IMR-90 (cell line): ENCODE data around the gene TBXAS1. TPM values are rescaled to one million over a fixed set of nuclear protein-coding genes. Genes with fewer than 3 reads are reported as not detected.

Experiments
- ATAC-seq: fragments of 200-7000 bp; cut with Tn5 transposase; 2 replicates; pipeline ENCODE4 v1.9.1; 2020; ENCODE audit warnings: low read depth, mild to moderate bottlenecking, moderate library complexity
- BruUV-seq: library from RNA; stranded (reverse); fragments of 400-500 nt; replicated peaks from 2 replicates; lab custom pipeline; 2021; lab: Mats Ljungman, UMichigan
- CTCF ChIA-PET: fragments of 300-600 bp; formaldehyde crosslinking; extraction: SDS; loops from one replicate; lab custom pipeline; 2021; ENCODE audit warnings: antibody characterized with exemption; lab: Yijun Ruan, JAX
- POLR2A ChIA-PET: fragments of 300-600 bp; sonication (Branson Sonifier 250); formaldehyde crosslinking; loops from one replicate; lab custom pipeline; 2022; ENCODE audit warnings: antibody characterized with exemption; ENCODE audit not compliant: unreplicated experiment; lab: Charles Lee
- DNase-seq: peaks from one replicate; pipeline ENCODE4 v3.0.0; 2013
- H2AFZ ChIP-seq: replicated peaks from 2 replicates; pipeline ENCODE3; 2013; ENCODE audit warnings: low read length, mild to moderate bottlenecking; ENCODE audit not compliant: poor library complexity
- H2AK5ac ChIP-seq: 2 replicates; pipeline ENCODE4 v1.6.1; 2013; ENCODE audit warnings: low read depth, low read length, inconsistent platforms
- H2AK9ac ChIP-seq: replicated peaks from 2 replicates; pipeline ENCODE3; 2013; ENCODE audit warnings: mild to moderate bottlenecking, low read depth, low read length, moderate library complexity; ENCODE audit not compliant: poor library complexity
- H2BK120ac ChIP-seq: 2 replicates; pipeline ENCODE4 v1.6.1; 2013; ENCODE audit warnings: low read depth, low read length, inconsistent platforms
- H2BK15ac ChIP-seq: 3 replicates; pipeline ENCODE4 v1.6.1; 2013; ENCODE audit warnings: low read depth, low read length, inconsistent platforms
- H2BK20ac ChIP-seq: 2 replicates; pipeline ENCODE4 v1.6.1; 2013; ENCODE audit warnings: low read depth, mild to moderate bottlenecking, inconsistent platforms, low read length, moderate library complexity
- H2BK5ac ChIP-seq: 2 replicates; pipeline ENCODE4 v1.6.1; 2013; ENCODE audit warnings: mild to moderate bottlenecking, low read depth, low read length, inconsistent platforms; ENCODE audit not compliant: poor library complexity, severe bottlenecking
- H3K14ac ChIP-seq: replicated peaks from 2 replicates; pipeline ENCODE4 v1.6.1; 2013; ENCODE audit warnings: low read depth, low read length, inconsistent platforms
- H3K18ac ChIP-seq: 2 replicates; pipeline ENCODE4 v1.6.1; 2013; ENCODE audit warnings: low read depth, low read length, control low read depth
- H3K23ac ChIP-seq: 2 replicates; pipeline ENCODE4 v1.6.1; 2013; ENCODE audit warnings: low read depth, low read length, inconsistent platforms
- H3K27ac ChIP-seq: 2 replicates; pipeline ENCODE4 v1.5.1; 2013; ENCODE audit warnings: mild to moderate bottlenecking, control low read depth, low read length; ENCODE audit not compliant: insufficient read depth
- H3K27me3 ChIP-seq: 2 replicates; pipeline ENCODE4 v1.6.1; 2013; ENCODE audit warnings: low read length; ENCODE audit not compliant: control insufficient read depth, insufficient read depth
- H3K36me3 ChIP-seq: 2 replicates; pipeline ENCODE4 v1.6.1; 2013; ENCODE audit warnings: low read length, mixed read lengths; ENCODE audit not compliant: control insufficient read depth, insufficient read depth
- H3K4ac ChIP-seq: 2 replicates; pipeline ENCODE4 v1.6.1; 2013; ENCODE audit warnings: low read depth, low read length, inconsistent platforms
- H3K4me1 ChIP-seq: 2 replicates; pipeline ENCODE4 v1.6.1; 2013; ENCODE audit warnings: low read length, mixed read lengths; ENCODE audit not compliant: control insufficient read depth, insufficient read depth
- H3K4me2 ChIP-seq: 2 replicates; pipeline ENCODE4 v1.6.1; 2013; ENCODE audit warnings: low read depth, mild to moderate bottlenecking, control low read depth, low read length, moderate library complexity
- H3K4me3 ChIP-seq: 2 replicates; pipeline ENCODE4 v1.5.1; 2013; ENCODE audit warnings: low read depth, mild to moderate bottlenecking, control low read depth, low read length, moderate library complexity; ENCODE audit not compliant: insufficient read depth
- H3K56ac ChIP-seq: 2 replicates; pipeline ENCODE4 v1.6.1; 2013; ENCODE audit warnings: low read length, inconsistent platforms; ENCODE audit not compliant: insufficient read depth; ENCODE audit errors: extremely low read depth
- H3K79me1 ChIP-seq, 2 experiments: 2 replicates each; pipeline ENCODE4 v1.6.1; 2013; ENCODE audit warnings: low read length in 2 of 2, inconsistent platforms in 1 of 2, low read depth in 1 of 2
- H3K9ac ChIP-seq: 2 replicates; pipeline ENCODE4 v1.6.1; 2013; ENCODE audit warnings: low read depth, low read length, control low read depth
- H3K9me1 ChIP-seq: 2 replicates; pipeline ENCODE4 v1.6.1; 2013; ENCODE audit warnings: low read length, inconsistent platforms; ENCODE audit not compliant: insufficient read depth
- H3K9me3 ChIP-seq: 2 replicates; pipeline ENCODE4 v1.6.1; 2013; ENCODE audit warnings: low read length; ENCODE audit not compliant: control insufficient read depth, insufficient read depth
- H4K20me1 ChIP-seq: 2 replicates; pipeline ENCODE4 v1.6.1; 2013; ENCODE audit warnings: low read length, inconsistent platforms; ENCODE audit not compliant: insufficient read depth
- H4K5ac ChIP-seq: 2 replicates; pipeline ENCODE4 v1.6.1; 2013; ENCODE audit warnings: mild to moderate bottlenecking, low read depth, low read length, control low read depth
- H4K8ac ChIP-seq, 2 experiments: 2 replicates each; pipeline ENCODE4 v1.6.1; 2013; ENCODE audit warnings: low read depth in 2 of 2, low read length in 2 of 2, control low read depth in 1 of 2, inconsistent platforms in 1 of 2
- H4K91ac ChIP-seq: 2 replicates; pipeline ENCODE4 v1.6.1; 2013; ENCODE audit warnings: low read depth, low read length, inconsistent platforms; ENCODE audit not compliant: insufficient read depth
- BHLHE40 ChIP-seq: fragments of 150-350 bp; IDR thresholded peaks from 2 replicates; pipeline ENCODE4 v1.6.1; 2016; ENCODE audit warnings: mild to moderate bottlenecking, low read depth, low read length
- CHD1 ChIP-seq: IDR thresholded peaks from 2 replicates; pipeline ENCODE4 v1.6.1; 2012; ENCODE audit warnings: low read depth, low read length, improper control_type of control experiment
- NFE2L2 ChIP-seq: fragments of 150-350 bp; IDR thresholded peaks from 2 replicates; pipeline ENCODE4 v1.6.1; 2016; ENCODE audit warnings: low read depth, mild to moderate bottlenecking, low read length
- RFX5 ChIP-seq: IDR thresholded peaks from 2 replicates; pipeline ENCODE4 v1.8.0; 2012; ENCODE audit warnings: low read depth, mild to moderate bottlenecking, low read length, moderate library complexity
- SMC3 ChIP-seq: fragments of 150-350 bp; IDR thresholded peaks from 2 replicates; pipeline ENCODE4 v1.6.1; 2016; ENCODE audit warnings: low read depth, mild to moderate bottlenecking, antibody characterized with exemption, low read length, moderate library complexity
- USF2 ChIP-seq: fragments of 150-350 bp; IDR thresholded peaks from 2 replicates; pipeline ENCODE4 v1.6.1; 2017; ENCODE audit warnings: mild to moderate bottlenecking, antibody characterized with exemption, low read length, low read depth
- WGBS, 2 experiments: methylation state at CpG; one replicate each; pipeline versions ENCODE4 v1.1.5 to v1.1.7; 2013; ENCODE audit warnings: missing lambda C conversion rate in 2 of 2; ENCODE audit not compliant: insufficient read length in 1 of 2; ENCODE audit errors: extremely low coverage in 2 of 2; 5-methylcytosine and 5-hydroxymethylcytosine counted together
- dilution Hi-C: fragments of 300-500 bp; cut with HindIII; formaldehyde crosslinking; loops from one replicate; pipeline ENCODE4 v1.14.3; 2018; ENCODE audit warnings: low sequenced_read_pairs; ENCODE audit not compliant: unreplicated experiment
- in situ Hi-C: fragments of 300-500 bp; cut with MboI; formaldehyde crosslinking; loops from 3 replicates; pipeline ENCODE4 v1.14.3; 2019; ENCODE audit warnings: low sequenced_read_pairs, inconsistent platforms, mixed read lengths
- intact Hi-C: fragments of 100-400 bp; cut with micrococcal nuclease; formaldehyde crosslinking; loops from 2 replicates; pipeline ENCODE4 v1.10.0; 2022
- polyA plus RNA-seq, 3 experiments: library from polyadenylated mRNA; depleted of rRNA; stranded (reverse); fragments of >200 nt; gene quantifications; 2 replicates each; pipeline ENCODE4 v1.2.3, GENCODE V29; 2012; ENCODE audit warnings: low replicate concordance in 1 of 3
- total RNA-seq: library from RNA; depleted of rRNA; stranded (reverse); fragments of >200 nt; gene quantifications from 2 replicates; pipeline ENCODE4 v1.2.3, GENCODE V29; 2012
- TF ChIP-seq, protein P1 (sequence below): fragments of 150-350 bp; IDR thresholded peaks from 2 replicates; pipeline ENCODE4 v1.6.1; 2016; ENCODE audit warnings: low read depth, mild to moderate bottlenecking, low read length, moderate library complexity, borderline replicate concordance

Gene TBXAS1
- total and polyA plus RNA-seq, 2 of the 4 experiments (the other 2 are of a cell fraction): 5.9 to 10.8 TPM

- in situ Hi-C loops: no loop called here
- no peak for TF ChIP-seq NFE2L2
- no peak for TF ChIP-seq CHD1
- no peak for TF ChIP-seq USF2
- TF ChIP-seq BHLHE40: no peak
- TF ChIP-seq, protein P1, sequence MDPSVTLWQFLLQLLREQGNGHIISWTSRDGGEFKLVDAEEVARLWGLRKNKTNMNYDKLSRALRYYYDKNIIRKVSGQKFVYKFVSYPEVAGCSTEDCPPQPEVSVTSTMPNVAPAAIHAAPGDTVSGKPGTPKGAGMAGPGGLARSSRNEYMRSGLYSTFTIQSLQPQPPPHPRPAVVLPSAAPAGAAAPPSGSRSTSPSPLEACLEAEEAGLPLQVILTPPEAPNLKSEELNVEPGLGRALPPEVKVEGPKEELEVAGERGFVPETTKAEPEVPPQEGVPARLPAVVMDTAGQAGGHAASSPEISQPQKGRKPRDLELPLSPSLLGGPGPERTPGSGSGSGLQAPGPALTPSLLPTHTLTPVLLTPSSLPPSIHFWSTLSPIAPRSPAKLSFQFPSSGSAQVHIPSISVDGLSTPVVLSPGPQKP: no peak
- no peak for TF ChIP-seq SMC3
- no peak for TF ChIP-seq RFX5
- Histone ChIP-seq H3K27ac (no peak overlapping the region), H4K5ac (no peak overlapping the region), H2BK5ac (no peak overlapping the region), H3K4me2 (no peak overlapping the region), H2AK5ac (no peak overlapping the region), H3K9me3 (no peaks in the 10 kb centered on the region), H2BK15ac (no peak overlapping the region), H3K4ac (no peak overlapping the region), H3K27me3 (peaks cover 15% of the 10 kb centered on the region), H3K56ac (no peak overlapping the region), H3K79me1 (no peaks in the 10 kb centered on the region), H3K4me1 (no peaks in the 10 kb centered on the region), H3K9me1 (peaks cover 6% of the 10 kb centered on the region), H3K23ac (no peak overlapping the region), H3K18ac (no peak overlapping the region), H3K36me3 (no peaks in the 10 kb centered on the region), H4K20me1 (no peaks in the 10 kb centered on the region), H3K4me3 (no peak overlapping the region), H3K14ac (no peak overlapping the region), H2BK120ac (no peak overlapping the region), H2AK9ac (no peak overlapping the region), H2BK20ac (no peak overlapping the region), H3K9ac (no peak overlapping the region), H4K8ac (no peak overlapping the region), H2AFZ (no peak overlapping the region), H4K91ac (no peak overlapping the region)
- WGBS, 2 experiments: 91% methylated on average over 4 of the region's 9 CpGs; no CpG with 5 or more reads in 1 of the 2 experiments
- POLR2A ChIA-PET: no interaction called here
- ATAC-seq (no peak), DNase-seq (no peak)
- intact Hi-C loops: no loop called here
- CTCF ChIA-PET: no interaction called here
- BruUV-seq: no TSS peak
- dilution Hi-C loops: no loop called here
Measured at GRCh38 chr7:140010194-140010895, 181.3 kb downstream of the TBXAS1 start.
